SK-N-SH (cell line): ENCODE results near the gene SCGB3A1. TPM values are rescaled to one million over a fixed set of nuclear protein-coding genes. Genes with fewer than 3 reads are reported as not detected.

Experiments
- CTCF ChIA-PET: fragments of 300-600, 350-600 bp; formaldehyde crosslinking; extraction: SDS; loops from one replicate; lab custom pipeline; 2021; lab: Yijun Ruan, JAX
- POLR2A ChIA-PET: fragments of 350-600 bp; sonication (Branson Sonifier 250); formaldehyde crosslinking; extraction: SDS; loops from one replicate; lab custom pipeline; 2020; ENCODE audit warnings: antibody characterized with exemption, inconsistent platforms; lab: Yijun Ruan, JAX
- DNase-seq: peaks from one replicate; pipeline ENCODE4 v3.0.0; 2012
- H2AFZ ChIP-seq: fragments of 200-600 bp; sonication (generic); 2 replicates; pipeline ENCODE4 v1.8.1; 2016; ENCODE audit warnings: antibody characterized with exemption, mild to moderate bottlenecking, low read depth
- H3F3A ChIP-seq: fragments of 200-600 bp; sonication (generic); replicated peaks from 2 replicates; pipeline ENCODE3; 2016; ENCODE audit warnings: antibody characterized with exemption, mild to moderate bottlenecking; ENCODE audit not compliant: insufficient read depth
- H3K27ac ChIP-seq, 2 experiments: fragments of 200-500 bp in 1 of 2; fragments of 200-600 bp in 1 of 2; sonication (Bioruptor generic) in 1 of 2; sonication (generic), shearing (Covaris generic) in 1 of 2; 2 replicates each; pipeline versions ENCODE4 v1.5.1 to v1.6.1; 2014 to 2016; ENCODE audit warnings: low read depth in 2 of 2, inconsistent platforms in 1 of 2, low read length in 1 of 2, mild to moderate bottlenecking in 1 of 2, mixed read lengths in 1 of 2
- H3K27me3 ChIP-seq: fragments of 200-600 bp; sonication (generic), shearing (Covaris generic); 2 replicates; pipeline ENCODE4 v1.6.1; 2016; ENCODE audit warnings: mixed run types; ENCODE audit not compliant: insufficient read depth
- H3K36me3 ChIP-seq, 2 experiments: fragments of 200-500 bp in 1 of 2; fragments of 200-600 bp in 1 of 2; sonication (Bioruptor generic) in 1 of 2; sonication (generic) in 1 of 2; replicated peaks in 1 of 2; 2 replicates each; pipeline versions ENCODE3 to v1.5.1; 2014 to 2016; ENCODE audit warnings: low read length in 1 of 2, mild to moderate bottlenecking in 1 of 2; ENCODE audit not compliant: insufficient read depth in 2 of 2, control insufficient read depth in 1 of 2
- H3K4me1 ChIP-seq, 2 experiments: fragments of 200-500 bp in 1 of 2; fragments of 200-600 bp in 1 of 2; sonication (Bioruptor generic) in 1 of 2; sonication (generic), shearing (Covaris generic) in 1 of 2; 2 replicates each; pipeline versions ENCODE4 v1.5.1 to v1.6.1; 2014 to 2016; ENCODE audit warnings: low read depth in 1 of 2, low read length in 1 of 2, mixed run types in 1 of 2; ENCODE audit not compliant: insufficient read depth in 2 of 2, control insufficient read depth in 1 of 2
- H3K4me2 ChIP-seq: fragments of 200-600 bp; sonication (generic), shearing (Covaris generic); 2 replicates; pipeline ENCODE4 v1.6.1; 2017; ENCODE audit warnings: mixed run types
- H3K4me3 ChIP-seq, 2 experiments: fragments of 200-500 bp in 1 of 2; fragments of 200-600 bp in 1 of 2; sonication (Bioruptor generic) in 1 of 2; sonication (generic), shearing (Covaris generic) in 1 of 2; 2 replicates each; pipeline versions ENCODE4 v1.5.1 to v1.8.1; 2014 to 2016; ENCODE audit warnings: low read depth in 2 of 2, inconsistent platforms in 1 of 2, low read length in 1 of 2, mild to moderate bottlenecking in 1 of 2, mixed read lengths in 1 of 2, moderate library complexity in 1 of 2
- H3K79me2 ChIP-seq: fragments of 200-600 bp; sonication (generic); 2 replicates; pipeline ENCODE4 v1.8.1; 2017; ENCODE audit warnings: mild to moderate bottlenecking; ENCODE audit not compliant: insufficient read depth
- H3K9ac ChIP-seq: fragments of 200-600 bp; sonication (generic); 2 replicates; pipeline ENCODE4 v1.6.1; 2017; ENCODE audit warnings: mixed run types
- H3K9me2 ChIP-seq: fragments of 200-600 bp; sonication (generic); 2 replicates; pipeline ENCODE4 v1.6.1; 2017; ENCODE audit warnings: mixed run types
- H3K9me3 ChIP-seq: fragments of 200-600 bp; sonication (generic); 2 replicates; pipeline ENCODE4 v1.6.1; 2017; ENCODE audit warnings: mixed run types, mild to moderate bottlenecking, moderate library complexity
- H4K20me1 ChIP-seq: fragments of 200-600 bp; sonication (generic); 2 replicates; pipeline ENCODE4 v1.6.1; 2017; ENCODE audit warnings: mild to moderate bottlenecking, mixed run types; ENCODE audit not compliant: insufficient read depth
- CHD2 ChIP-seq: fragments of 150-350 bp; IDR thresholded peaks from 2 replicates; pipeline ENCODE4 v1.6.1; 2018; ENCODE audit warnings: low read length; ENCODE audit not compliant: partially characterized antibody
- CTCF ChIP-seq: fragments of 200-600 bp; sonication (generic); IDR thresholded peaks from 2 replicates; pipeline ENCODE4 v1.6.1; 2017; ENCODE audit warnings: antibody characterized with exemption, mild to moderate bottlenecking, moderate library complexity
- EZH2phosphoT487 ChIP-seq: fragments of 200-600 bp; sonication (generic); IDR thresholded peaks from 2 replicates; pipeline ENCODE4 v1.6.1; 2017; ENCODE audit warnings: low read depth, mixed run types, mild to moderate bottlenecking, antibody characterized with exemption, moderate library complexity, borderline replicate concordance
- FOSL2 ChIP-seq: IDR thresholded peaks from 2 replicates; pipeline ENCODE4 v1.4.0; 2012; ENCODE audit warnings: low read depth, mild to moderate bottlenecking, moderate library complexity, borderline replicate concordance
- GABPA ChIP-seq: IDR thresholded peaks from 2 replicates; pipeline ENCODE4 v1.4.0; 2012; ENCODE audit warnings: low read depth, mild to moderate bottlenecking
- MEF2A ChIP-seq: IDR thresholded peaks from 2 replicates; pipeline ENCODE4 v1.4.0; 2012; ENCODE audit warnings: low read depth, borderline replicate concordance
- NFIC ChIP-seq: IDR thresholded peaks from 2 replicates; pipeline ENCODE4 v1.4.0; 2012; ENCODE audit warnings: borderline replicate concordance
- NRF1 ChIP-seq: IDR thresholded peaks from 2 replicates; pipeline ENCODE4 v1.6.1; 2012; ENCODE audit warnings: low read depth, mild to moderate bottlenecking, low read length
- RCOR1 ChIP-seq: fragments of 150-350 bp; IDR thresholded peaks from 2 replicates; pipeline ENCODE4 v1.6.1; 2017; ENCODE audit warnings: antibody characterized with exemption, low read length
- RFX5 ChIP-seq: IDR thresholded peaks from 2 replicates; pipeline ENCODE4 v1.6.1; 2012; ENCODE audit warnings: mild to moderate bottlenecking, improper control_type of control experiment, low read length
- TAF1 ChIP-seq: IDR thresholded peaks from 2 replicates; pipeline ENCODE4 v1.6.1; 2012; ENCODE audit warnings: low read depth, mild to moderate bottlenecking, low read length, moderate library complexity, borderline replicate concordance
- TEAD4 ChIP-seq: IDR thresholded peaks from 2 replicates; pipeline ENCODE4 v1.4.0; 2012; ENCODE audit warnings: mild to moderate bottlenecking, borderline replicate concordance; ENCODE audit not compliant: insufficient read depth
- USF2 ChIP-seq: fragments of 150-350 bp; IDR thresholded peaks from 2 replicates; pipeline ENCODE4 v1.6.1; 2017; ENCODE audit warnings: antibody characterized with exemption, low read length, low read depth, borderline replicate concordance
- YY1 ChIP-seq: IDR thresholded peaks from 2 replicates; pipeline ENCODE4 v1.4.0; 2012; ENCODE audit warnings: low read depth, mild to moderate bottlenecking
- WGBS: methylation state at CpG from one replicate; pipeline ENCODE4 v1.1.6; 2017; ENCODE audit warnings: low lambda C conversion rate; 5-methylcytosine and 5-hydroxymethylcytosine counted together
- polyA plus RNA-seq, 3 experiments: library from polyadenylated mRNA; depleted of rRNA; stranded (reverse); fragments of >200 nt; gene quantifications; 2 replicates each; pipeline ENCODE4 v1.2.3, GENCODE V29; 2012

The SCGB3A1 gene
- polyA plus RNA-seq, 1 of the 3 experiments (the other 2 are of a cell fraction), result not detected

- peak; percentile 17 for DNase-seq
- H3K27me3 ChIP-seq, result no peaks in the 10 kb centered on the region; the same call in 1 of the 2 replicates
- no peaks in the 10 kb centered on the region for H3K9me2 ChIP-seq
- no peaks in the 10 kb centered on the region for H4K20me1 ChIP-seq
- no peak for TF ChIP-seq TAF1
- no peak for TF ChIP-seq GABPA
- TF ChIP-seq FOSL2, result no peak
- no peak for TF ChIP-seq CTCF
- H2AFZ ChIP-seq, result no peak overlapping the region
- H3K79me2 ChIP-seq, result no peaks in the 10 kb centered on the region
- no peaks in the 10 kb centered on the region for H3K36me3 ChIP-seq
- no peaks in the 10 kb centered on the region for H3F3A ChIP-seq
- ChIA-PET POLR2A (no interaction called here), CTCF (no interaction called here)
- no peak overlapping the region for H3K4me3 ChIP-seq
- H3K9ac ChIP-seq, result no peak overlapping the region
- no peaks in the 10 kb centered on the region for H3K4me1 ChIP-seq
- WGBS, result 76% methylated on average over 9 of the region's 12 CpGs
- H3K27ac ChIP-seq, result no peak overlapping the region
- H3K4me2 ChIP-seq, result no peak overlapping the region
- H3K9me3 ChIP-seq, result no peaks in the 10 kb centered on the region
These were observed 9.3 kb upstream of the SCGB3A1 start for GRCh38 chr5:180600554-180601041.

GRCh38 chr5:180599981-180600553 lies 8.8 kb upstream of the SCGB3A1 start:
- H3K27me3 ChIP-seq, result no peaks in the 10 kb centered on the region; the same call in 1 of the 2 replicates
- ChIA-PET CTCF (interaction anchor here (1.3 to 3.8 kb wide), 3 partner anchors 11 to 19 kb away, joined by 4 to 11 read pairs (median 5); no protein-coding TSS in a partner anchor), POLR2A (no interaction called here)
- no peaks in the 10 kb centered on the region for H3K9me3 ChIP-seq
- no peaks in the 10 kb centered on the region for H3K36me3 ChIP-seq
- H3K4me1 ChIP-seq, result no peaks in the 10 kb centered on the region
- no peaks in the 10 kb centered on the region for H4K20me1 ChIP-seq
- H3K9me2 ChIP-seq, result no peaks in the 10 kb centered on the region
- no peak overlapping the region for H3K27ac ChIP-seq
- no peak for TF ChIP-seq CHD2
- TF ChIP-seq NFIC, result no peak
- TF ChIP-seq MEF2A, result no peak
- TF ChIP-seq RFX5, result no peak
- TF ChIP-seq USF2, result no peak
- TF ChIP-seq NRF1, result no peak
- TF ChIP-seq RCOR1, result no peak
- no peak for TF ChIP-seq TEAD4
- no peak for TF ChIP-seq YY1
- TF ChIP-seq EZH2phosphoT487, result no peak
- peak; percentile 27 for DNase-seq
- no peak overlapping the region for H3K9ac ChIP-seq
- no peaks in the 10 kb centered on the region for H3F3A ChIP-seq
- no peak overlapping the region for H2AFZ ChIP-seq
- WGBS, result 63% methylated on average over 16 of the region's 16 CpGs
- no peak overlapping the region for H3K4me3 ChIP-seq
- H3K79me2 ChIP-seq, result no peaks in the 10 kb centered on the region
- H3K4me2 ChIP-seq, result no peak overlapping the region
